ENCODE data around the gene TUBGCP6. TPM values are rescaled to one million over a fixed set of nuclear protein-coding genes. Genes with fewer than 3 reads are reported as not detected.
A peak's percentile ranks its signal among the peaks of the same experiment; 100 is the strongest.

The TUBGCP6 gene
- total RNA-seq, 1 donor from 2014 or later = 18.4 TPM

DNA sequence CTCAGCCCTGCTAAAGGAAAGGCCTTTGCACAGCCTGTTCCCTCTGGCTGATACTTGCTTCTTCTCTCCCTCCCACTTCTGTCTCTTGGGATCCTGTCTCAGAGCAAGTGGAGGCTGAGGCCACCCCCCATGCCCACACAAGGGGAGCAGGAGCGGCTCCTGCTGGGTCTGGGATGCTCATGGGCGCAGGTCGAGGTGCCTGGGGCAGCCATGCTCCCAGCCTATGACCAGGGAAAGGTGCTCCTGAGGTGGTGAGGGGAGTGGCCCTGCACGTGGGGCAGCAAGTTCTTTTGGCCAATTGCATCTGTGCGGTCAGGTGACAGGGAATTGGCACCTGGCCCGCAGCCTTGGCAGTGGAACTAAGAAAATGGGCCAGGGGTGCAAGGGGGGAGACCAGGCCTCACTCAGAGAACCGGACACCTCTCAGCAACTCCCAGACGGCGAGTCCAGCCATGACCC lies 23.9 kb upstream of the TUBGCP6 start:
- intact Hi-C loops (cut with micrococcal nuclease) = no loop called here
- ATAC-seq (no peak), DNase-seq (no peak)

DNA sequence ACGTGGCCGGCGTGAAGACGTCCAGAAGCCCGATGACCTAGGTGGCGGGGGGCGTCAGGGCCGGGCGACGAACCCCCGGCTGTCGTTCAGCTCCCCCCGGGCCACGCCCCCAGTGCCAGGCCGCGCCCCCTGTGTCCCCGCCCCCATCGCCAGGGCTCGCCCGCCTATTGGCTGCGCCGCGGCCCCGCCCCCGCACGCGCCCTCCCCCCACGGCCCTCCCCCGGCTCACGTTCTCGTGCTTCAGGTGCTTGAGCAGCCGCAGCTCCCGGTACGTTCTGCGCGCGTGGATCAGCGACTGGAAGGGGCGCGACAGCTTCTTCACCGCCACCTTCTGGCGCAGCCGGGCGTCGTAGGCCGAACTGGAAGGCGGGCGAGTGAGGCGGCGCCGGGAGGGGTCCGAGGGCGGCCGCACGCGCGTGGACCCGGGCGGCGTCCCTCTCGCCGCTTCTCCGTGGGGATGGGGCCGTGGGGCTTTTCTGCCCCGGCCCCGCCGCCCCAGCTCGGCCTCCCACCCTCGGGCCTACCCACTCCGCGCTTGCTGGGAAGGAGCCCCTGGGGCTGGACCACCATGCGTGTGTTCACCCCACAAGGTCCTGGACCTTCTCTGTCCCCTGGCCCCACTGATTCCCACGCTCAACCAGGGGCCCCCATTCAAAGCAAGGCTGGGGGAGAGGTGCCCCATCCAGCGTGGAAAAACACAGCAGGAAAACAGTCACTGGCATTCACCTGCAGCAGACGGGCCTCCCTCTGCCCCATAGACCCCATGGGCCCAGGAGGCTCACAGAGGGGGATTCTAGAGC lies 23.0 kb upstream of the TUBGCP6 start:
- DNase-seq (peak; percentile 82), ATAC-seq (peak; percentile 74)
- intact Hi-C loops (cut with micrococcal nuclease) = no loop called here

DNA sequence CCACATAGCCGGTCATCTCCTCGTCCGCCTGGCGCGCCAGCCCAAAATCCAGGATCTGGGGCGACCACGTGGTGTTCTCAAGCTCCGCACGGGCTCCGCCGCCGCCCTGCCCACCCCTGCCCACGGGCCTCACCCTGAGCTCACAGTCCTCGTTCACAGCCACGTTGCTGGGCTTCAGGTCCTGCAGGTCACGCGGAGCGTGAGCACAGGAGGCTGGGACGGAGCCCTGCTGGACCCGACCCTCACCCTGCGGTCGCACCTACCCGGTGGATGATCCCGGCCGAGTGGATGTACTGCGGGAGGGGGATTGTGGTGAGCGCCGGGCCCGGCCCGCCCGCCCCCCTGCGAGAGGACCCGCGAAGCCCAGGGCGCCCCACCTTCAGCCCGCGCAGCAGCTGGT lies 22.2 kb upstream of the TUBGCP6 start:
- intact Hi-C loops (cut with micrococcal nuclease) = no loop called here
- DNase-seq (no peak), ATAC-seq (no peak)

DNA sequence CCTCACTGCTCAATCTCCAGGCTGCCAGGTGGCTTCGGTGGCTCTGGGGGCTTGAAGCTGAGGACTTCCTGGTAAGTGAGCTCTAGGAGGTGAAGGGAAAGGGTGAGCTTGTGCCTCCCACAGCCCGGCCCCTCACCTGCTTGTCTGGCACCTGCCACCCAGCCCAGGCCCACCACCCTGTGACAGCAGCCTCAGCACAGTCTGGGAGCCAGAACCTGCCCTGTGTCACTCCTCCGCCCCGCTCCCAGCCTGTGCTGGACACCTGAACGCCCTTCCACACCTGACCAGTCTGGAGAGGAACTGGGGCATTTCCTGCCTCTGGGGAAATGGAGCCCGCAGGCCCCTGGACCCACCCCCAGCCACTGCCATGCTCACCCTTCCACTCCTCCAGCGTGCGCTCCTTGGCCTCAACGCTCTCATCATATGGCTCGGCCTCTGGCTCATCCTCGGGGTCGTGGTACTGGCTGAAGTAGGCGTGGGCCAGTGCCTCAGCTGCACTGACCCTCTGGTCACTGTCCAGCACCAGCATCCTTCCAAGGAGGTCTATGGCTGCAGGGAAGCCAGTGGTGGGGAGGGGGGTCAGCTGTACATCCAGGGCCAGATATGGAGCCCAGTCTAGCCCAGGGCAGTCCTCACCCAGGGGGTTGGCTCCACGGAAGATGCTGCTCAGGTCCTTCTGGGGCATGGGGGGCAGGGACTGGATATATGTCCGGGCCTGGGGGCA lies 20.3 kb upstream of the TUBGCP6 start:
- DNase-seq (no peak), ATAC-seq (no peak)
- intact Hi-C loops (cut with micrococcal nuclease) = no loop called here

DNA sequence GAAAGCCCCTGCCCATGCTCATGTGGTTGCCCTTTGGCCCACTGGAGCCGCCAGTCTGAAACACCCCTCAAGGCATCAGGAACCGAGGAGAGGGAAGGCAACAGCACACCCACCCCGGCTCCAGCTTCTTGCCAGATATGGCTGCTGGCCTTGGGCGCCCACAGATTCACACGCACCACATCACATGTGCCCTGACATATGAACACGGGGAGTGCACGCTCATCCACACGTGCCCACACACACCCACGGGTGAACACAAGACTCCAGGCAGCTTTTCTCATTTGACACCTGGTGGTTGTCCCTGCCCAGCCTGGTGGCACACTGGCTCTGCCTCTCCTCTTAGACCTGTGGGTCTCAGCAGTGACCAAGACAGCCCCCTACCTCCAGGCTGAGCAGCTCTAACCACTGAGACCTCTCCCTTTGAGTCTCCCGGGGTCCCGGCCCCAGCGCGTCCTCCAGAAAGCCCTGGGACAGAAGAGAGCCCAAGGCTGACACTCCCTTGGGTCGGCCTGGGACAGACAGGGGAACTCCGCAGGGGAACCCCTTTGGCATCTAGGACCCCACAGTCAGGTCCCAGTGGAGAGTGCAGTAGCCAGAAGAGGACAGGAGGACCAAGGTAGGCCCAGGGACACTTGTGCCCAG lies 19.4 kb upstream of the TUBGCP6 start:
- ATAC-seq = no peak
- intact Hi-C loops (cut with micrococcal nuclease) = no loop called here
- DNase-seq = no peak

DNA sequence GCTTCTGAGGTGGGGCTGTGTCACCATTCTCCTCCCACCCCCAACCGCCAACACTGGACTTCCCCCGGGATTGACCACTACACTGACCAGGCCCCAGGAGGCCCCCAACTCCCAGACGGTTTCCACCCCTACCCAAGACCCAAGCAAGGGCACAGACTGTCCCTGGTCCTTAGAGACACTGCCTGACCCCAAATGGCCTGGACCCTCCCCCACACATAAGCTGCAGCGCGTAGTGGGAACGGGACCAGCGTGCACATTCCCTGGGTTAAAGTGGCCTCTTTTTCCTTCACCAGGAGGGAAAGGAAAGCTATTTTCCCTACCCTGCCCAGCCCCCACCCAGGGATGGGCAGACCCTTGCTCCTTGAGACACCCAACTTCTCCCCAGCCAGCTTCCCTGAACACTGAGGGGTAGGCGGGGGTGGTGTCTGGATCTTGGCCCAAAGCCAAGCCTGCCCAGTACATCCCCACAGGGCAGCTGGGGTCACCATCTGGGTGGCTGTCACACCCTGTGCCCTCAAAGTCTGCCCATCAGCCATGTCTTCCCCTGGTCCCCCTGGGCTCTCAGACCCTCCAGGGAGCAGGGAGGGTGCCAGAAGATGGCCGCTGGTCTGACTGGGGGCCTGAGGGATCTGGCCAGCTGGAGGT lies 18.3 kb upstream of the TUBGCP6 start:
- intact Hi-C loops (cut with micrococcal nuclease) = no loop called here
- no peak for ATAC-seq
- no peak for DNase-seq

DNA sequence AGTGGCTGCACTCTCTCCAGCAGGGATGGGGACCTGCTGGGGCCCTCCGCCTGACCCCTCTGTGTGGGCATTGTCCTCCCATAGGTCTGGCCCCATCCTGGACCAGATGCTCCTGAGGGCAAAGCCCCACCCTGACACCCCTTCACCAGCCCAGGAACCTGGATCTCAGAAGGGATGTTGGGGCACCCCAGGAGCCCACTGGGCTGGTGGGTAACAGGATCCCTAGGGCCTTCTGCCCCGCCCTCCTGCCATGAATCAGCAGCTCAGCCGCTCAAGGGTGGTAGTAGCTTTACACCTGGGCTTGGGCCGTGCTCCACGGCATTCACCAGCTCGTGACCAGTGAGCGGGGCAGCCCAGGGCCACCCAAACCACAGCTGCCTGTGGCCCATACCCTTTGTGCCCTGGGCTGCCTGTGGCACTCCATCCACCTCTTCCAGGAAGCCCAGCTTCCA lies 17.7 kb upstream of the TUBGCP6 start:
- ATAC-seq (no peak), DNase-seq (no peak)
- intact Hi-C loops (cut with micrococcal nuclease) = no loop called here

DNA sequence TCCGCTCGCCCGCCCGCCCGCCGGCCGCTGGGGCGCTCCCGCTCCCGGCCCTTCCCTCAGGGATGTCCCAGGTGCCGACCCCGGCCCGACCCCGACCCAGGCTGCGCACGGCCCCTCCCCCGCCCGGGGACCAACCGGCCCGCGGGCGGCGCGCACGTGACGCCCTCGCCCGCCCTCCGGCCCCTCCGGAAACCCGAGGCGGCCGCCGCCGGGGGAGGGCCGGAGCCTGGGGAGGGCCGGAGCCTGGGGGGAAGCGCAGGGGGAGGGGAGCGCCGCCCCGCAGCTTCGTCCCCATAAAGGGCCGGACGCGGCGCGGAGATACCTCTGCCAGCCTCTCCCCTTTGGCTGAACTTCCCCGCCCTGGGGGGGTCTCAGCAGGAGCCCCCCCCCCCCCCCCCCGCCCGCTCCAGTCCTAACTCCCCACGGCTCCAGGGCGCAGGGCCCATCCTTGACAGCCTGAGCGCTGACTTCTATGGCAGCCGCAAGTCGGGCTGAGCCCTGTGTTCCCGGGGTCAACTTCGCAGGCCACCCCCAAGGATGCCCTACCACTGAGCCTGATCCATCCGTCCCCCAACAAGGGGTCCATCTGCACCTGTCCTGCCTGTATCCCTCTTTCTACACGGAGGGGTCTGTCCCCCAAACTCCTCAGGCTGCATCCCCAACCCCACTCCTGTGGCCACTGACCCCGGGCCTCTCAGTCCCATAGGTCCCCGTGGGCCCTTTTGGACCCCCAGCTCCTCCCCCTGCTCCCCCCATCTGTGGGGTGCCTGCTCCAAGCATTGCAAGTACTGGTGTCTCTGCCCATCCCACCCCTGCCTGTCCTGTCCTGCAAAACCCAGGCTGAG lies 17.0 kb upstream of the TUBGCP6 start, which contains the start of gene MAPK12:
Gene MAPK12, minus strand, starts transcription at position 69 of the 845 bp plus-strand sequence. CDS start 174 bp downstream, outside the sequence.
- intact Hi-C loops (cut with micrococcal nuclease) = no loop called here
- peak; percentile 60 for DNase-seq
- peak; percentile 42 for ATAC-seq

DNA sequence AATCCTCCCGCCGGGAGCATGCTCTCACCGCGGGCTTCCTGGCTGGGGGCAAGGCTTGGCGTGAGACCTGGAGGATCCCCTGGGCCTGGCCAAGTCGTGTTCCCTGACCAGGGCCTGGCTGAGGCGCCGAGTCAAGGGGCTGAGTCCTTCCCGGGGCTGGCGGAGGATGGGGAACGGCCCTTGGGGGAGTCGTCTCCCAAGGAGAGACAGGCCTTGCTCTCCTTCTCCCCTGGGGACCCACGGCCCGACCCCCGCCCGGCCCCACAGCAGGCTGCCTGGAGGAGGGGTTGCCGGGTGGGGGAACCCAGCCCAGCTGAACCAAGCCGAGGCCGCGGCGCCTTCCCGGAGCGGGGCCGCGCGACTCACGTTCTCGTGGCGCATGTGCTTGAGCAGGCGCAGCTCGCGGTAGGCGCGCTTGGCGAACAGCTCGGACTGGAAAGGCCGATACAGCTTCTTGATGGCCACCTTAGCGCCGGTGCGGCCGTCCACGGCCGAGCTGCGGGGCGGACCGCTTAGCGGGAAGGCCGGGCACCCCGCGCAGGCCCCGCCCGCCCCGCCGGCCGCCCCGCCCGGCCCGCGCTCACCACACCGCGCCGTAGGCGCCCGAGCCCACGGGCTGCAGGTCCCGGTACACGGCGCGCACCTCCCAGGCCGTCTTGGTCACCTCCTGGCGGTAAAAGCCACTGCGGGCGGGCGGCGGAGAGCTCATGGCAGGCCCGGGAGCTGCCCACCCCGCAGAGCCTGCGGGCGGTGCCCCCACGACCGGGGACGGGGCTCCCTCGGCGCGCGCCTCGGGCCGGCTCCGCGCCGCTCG lies 16.2 kb upstream of the TUBGCP6 start:
- ATAC-seq (peak; percentile 14), DNase-seq (peak; percentile 76)
- intact Hi-C loops (cut with micrococcal nuclease) = no loop called here

DNA sequence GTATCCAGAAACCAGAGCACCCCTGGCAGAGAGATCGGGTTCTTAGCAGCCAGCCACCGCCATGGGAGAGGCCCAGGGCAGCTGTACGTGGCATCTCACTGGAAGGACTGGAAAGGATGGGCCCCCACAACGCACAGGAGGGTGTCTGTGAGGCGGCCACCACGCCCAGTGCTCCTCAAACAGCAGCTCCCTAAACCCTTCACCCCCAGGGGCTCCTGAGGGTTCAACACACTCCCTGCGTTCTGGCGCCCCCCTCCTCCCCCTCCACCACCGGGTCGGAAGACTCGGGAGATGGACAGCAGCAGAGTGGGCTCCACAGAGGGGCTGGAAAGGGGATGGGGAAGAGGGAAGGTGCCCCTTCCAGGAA lies 15.6 kb upstream of the TUBGCP6 start:
- ATAC-seq (no peak), DNase-seq (no peak)
- intact Hi-C loops (cut with micrococcal nuclease) = no loop called here

DNA sequence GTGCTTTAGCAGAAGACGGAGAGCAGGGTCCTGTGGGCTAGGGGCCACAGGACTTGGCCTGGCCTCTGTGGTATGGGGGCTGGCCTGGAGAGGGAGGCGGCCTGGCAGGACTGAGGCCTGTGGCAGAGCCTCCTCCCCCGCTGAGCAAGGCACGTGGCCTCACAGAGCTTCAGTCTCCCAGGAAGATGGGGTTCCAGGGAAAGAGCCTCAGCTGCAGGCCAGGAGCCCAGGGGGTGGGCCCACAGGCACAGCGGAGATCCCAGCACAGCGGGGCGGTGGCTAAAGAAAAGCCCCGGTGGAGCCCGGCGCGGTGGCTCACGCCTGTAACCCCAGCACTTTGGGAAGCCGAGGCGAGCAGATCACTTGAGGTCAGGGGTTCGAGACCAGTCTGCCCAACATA lies 14.5 kb upstream of the TUBGCP6 start:
- intact Hi-C loops (cut with micrococcal nuclease) = no loop called here
- ATAC-seq = no peak
- no peak for DNase-seq

DNA sequence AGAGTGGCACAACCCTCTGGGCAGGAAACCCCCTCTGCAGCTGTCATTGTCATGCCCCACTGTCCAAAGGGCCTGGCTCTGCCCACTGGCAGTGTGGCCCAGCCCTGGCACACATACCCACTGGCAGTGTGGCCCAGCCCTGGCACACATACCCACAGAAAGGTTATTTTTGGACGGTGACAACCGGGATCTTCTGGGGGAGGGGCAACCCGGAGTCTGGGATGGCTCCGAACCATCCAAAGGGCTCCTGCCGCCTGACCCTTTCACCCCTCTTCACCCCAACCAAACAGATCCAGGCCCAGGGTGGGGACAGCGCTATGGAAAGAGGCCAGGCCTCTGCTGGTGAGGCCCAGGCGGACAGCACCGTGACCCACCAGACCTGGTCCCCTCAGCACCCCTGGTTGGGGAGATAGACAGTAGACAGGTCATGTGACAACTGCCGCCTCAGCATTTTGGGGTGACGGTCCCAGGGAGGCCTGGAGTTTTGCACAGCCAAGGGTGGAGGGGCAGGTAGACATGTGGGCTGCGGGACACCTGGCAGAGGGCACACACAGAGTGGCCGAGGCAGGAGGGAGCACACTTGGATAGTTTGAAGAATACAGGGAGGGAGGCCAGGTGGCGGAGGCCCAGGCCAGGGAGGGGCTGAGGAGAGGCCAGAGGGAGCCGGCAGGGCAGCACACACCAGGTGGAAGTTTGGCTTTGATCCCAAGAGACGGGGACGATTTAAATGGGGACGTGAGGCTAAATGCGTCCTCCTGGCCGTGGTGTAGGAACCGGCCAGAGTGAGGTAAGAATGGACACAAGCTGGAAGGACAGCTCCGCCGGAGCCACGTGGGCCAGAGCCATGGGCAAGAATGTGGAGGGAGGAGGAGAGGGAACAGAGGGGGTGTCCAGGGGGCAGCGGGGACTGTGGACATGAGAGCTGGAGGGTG lies 13.8 kb upstream of the TUBGCP6 start:
- intact Hi-C loops (cut with micrococcal nuclease) = no loop called here
- DNase-seq = peak; percentile 79

DNA sequence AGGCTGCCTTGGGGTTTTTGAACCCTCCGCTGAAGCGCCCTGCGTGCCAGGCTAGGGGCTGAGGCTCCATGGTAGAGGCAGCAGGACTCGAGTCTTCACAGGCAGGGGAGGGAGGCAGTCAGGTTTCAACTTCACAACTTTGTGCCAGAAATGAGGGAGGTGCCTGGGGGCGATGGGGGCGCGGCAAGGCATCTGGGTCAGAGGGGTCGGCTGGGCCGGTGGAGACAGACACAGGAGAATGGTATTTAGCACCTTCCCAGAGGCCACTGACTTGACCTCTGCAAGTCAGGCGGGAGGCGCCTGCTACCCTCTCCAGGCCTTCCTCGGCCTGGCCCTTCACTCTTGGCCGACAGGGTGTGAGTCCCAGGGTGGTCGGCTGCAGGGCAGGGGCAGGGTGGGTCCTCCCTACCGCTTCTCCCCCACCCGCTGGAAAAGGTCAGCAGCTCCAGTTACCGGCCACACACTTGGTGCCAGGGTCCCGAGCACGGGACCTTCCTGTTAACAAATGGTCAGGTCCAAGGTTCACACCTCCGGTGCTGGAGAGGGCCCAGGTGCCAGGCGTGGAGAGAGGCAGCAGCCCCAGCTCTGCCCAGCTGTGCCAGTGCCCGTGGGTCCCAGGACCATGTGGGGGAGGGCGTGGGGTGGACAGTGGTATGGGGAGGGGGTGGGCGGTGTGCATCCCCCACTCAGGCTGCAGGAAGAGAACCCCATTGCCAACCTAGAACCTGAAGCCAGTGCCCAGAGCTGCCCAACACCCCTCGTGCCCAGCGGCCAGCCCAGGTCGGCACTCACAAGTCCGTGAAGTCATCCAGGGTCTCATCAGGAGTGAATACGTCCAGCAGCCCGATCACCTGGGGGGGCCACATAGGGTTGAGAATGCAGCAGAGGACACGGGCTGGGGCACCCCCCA lies 12.9 kb upstream of the TUBGCP6 start:
- intact Hi-C loops (cut with micrococcal nuclease) = no loop called here
- peak; percentile 3 for ATAC-seq
- DNase-seq = no peak

More for the DNA sequence above, 13.8 kb upstream of the TUBGCP6 start:
- peak; percentile 83 for ATAC-seq

DNA sequence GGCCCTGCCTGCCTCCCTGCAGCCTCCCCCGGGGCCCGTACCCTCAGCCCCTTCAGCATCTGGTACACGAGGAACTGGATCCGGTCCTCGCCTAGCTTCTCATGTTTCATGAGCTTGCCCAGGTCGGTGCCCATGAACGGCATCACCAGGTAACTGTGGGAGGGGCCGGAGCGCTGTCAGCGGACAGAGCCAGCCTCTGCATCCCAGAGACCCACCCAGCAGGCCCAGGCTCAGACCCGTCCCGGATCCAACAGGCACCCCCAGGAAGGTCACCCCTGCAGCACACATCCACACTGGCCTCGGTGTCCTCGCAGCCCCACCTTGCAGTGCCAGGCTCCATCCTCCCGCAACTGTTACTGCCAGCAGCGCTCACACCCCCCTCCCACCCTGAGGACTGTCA lies 12.2 kb upstream of the TUBGCP6 start:
- DNase-seq = no peak
- ATAC-seq = no peak
- intact Hi-C loops (cut with micrococcal nuclease) = no loop called here

DNA sequence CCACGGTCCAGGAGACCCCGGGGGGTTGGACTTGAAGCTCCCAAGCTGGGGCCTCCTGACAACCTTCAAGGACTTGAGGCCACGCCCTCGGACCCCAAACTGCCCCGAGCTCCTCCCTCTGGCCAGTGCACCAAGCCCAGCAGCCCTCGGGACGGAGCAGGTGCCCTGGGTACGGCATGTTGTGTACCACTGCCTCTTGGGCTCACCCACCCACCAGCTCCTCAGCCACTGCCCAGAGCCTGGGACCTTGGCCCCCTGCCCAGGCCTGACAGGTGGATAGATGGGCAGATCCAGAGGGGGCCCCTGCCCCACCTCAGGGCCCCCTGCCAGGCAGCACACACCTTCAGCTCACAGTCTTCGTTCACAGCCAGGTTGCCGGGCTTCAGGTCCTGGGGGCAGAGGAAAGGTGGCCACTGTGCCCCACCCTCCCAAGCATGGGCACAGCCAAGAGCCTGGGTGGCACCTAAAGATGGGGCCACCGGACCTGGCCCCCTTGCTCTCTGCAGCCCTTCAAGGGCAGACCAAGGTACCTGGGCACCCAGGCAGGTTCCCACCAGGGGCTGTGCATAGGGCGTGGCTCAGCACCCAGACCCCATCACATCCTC lies 11.5 kb upstream of the TUBGCP6 start:
- ATAC-seq (no peak), DNase-seq (no peak)
- intact Hi-C loops (cut with micrococcal nuclease) = no loop called here
